Left renal pelvis (tissue), 4 donors: ENCODE results near the gene SSC4D. TPM values are rescaled to one million over a fixed set of nuclear protein-coding genes. Genes with fewer than 3 reads are reported as not detected.
A peak's percentile ranks its signal among the peaks of the same experiment; 100 is the strongest.
"Not testable (repeated sequence)": the region's sequence is repeated elsewhere in the genome, so short reads cannot be mapped to it uniquely, and the experiment has no call there.

ENCODE experiments used
- DNase-seq, 4 donors: peaks; one replicate each; pipeline ENCODE4 v3.0.0-alpha.2; 2013; ENCODE audit warnings: low read depth in 4 of 4, low spot score in 3 of 4
- polyA plus RNA-seq, 4 donors: library from polyadenylated mRNA; unstranded; fragments of 120-200 nt; gene quantifications; one replicate each; pipeline ENCODE4 v1.2.1, GENCODE V29; 2013; ENCODE audit not compliant: insufficient read length in 4 of 4

Gene SSC4D
- polyA plus RNA-seq, 4 donors = 2.6 to 6.3 (median 3.8) TPM

GRCh38 chr7:76423666-76424412 lies 14.3 kb upstream of the SSC4D start:
- DNase-seq = no peak

GRCh38 chr7:76421097-76421496 lies 11.6 kb upstream of the SSC4D start:
- DNase-seq = not testable (repeated sequence)

DNA sequence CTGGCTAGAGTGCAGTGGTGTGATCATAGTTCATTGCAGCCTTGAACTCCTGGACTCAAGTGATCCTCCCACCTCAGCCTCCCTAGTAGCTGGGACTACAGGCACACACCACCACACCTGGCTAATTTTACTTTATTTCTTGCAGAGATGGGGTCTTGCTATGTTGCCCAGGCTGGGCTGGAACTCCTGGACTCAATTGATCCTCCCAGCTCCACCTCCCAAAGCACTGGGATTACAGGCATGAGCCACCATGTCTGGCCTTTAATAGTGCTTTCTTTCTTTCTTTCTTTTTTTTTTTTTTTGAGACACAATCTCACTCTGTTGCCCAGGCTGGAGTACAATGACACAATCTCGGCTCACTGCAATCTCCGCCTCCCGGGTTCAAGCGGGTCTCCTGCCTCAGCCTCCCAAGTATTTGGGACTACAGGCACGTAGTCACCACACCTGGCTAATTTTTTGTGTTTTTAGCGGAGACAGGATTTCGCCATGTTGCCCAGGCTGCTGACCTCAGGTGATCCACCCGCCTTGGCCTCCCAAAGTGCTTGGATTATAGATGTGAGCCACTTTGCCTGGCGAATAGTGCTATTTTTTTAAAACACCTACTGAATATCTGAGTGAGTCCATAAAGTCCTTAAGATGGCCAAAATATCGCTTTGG lies 8.3 kb upstream of the SSC4D start:
- DNase-seq = not testable (repeated sequence)

- DNase-seq = no peak
These were observed 2.8 kb upstream of the SSC4D start for GRCh38 chr7:76412249-76412648.

- no peak for DNase-seq
These were observed 2.1 kb upstream of the SSC4D start for GRCh38 chr7:76411626-76412025.

GRCh38 chr7:76408121-76408560 lies 1.4 kb downstream of the SSC4D start:
- DNase-seq = no peak

DNA sequence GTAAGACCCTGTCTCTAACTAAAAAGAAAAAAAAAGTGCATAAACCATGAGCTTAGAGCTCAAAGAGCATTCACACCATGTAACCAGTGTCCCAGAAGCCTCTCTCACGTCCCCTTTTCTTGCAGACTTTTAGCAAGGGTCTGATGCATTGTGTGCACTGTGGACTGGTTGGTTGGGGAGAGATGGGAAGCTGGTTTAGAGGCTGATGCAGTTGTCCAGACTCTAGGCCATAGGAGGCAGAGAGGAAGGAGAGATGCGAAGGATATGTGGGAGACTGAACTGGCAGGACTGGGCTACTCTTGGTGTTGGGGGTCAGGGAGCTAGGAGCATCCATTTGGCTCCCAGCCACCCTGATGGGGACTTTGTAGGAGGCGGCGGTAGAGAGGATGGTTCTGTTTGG lies 1.8 kb downstream of the SSC4D start:
- DNase-seq = no peak

- DNase-seq = no peak
These were observed 3.8 kb downstream of the SSC4D start for GRCh38 chr7:76405738-76406137.

- no peak for DNase-seq
These were observed 5.6 kb downstream of the SSC4D start for GRCh38 chr7:76403780-76404494.

DNA sequence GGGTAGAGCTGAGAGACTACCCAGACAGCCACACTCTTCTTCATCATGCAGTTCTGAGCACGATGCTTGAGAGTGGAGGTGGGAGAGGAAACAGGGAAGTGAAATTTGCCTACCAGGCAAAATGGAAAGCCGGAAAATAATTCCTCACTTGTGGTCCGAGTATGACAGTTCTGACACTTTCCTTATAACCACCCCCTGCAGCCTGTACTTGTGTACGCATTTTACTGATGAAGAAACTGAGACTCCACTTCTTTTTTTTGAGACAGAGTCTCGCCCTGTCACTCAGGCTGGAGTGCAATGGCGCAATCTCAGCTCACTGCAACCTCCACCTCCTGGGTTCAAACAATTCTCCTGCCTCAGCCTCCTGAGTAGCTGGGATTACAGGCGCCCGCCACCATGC lies 6.4 kb downstream of the SSC4D start:
- not testable (repeated sequence) for DNase-seq

DNA sequence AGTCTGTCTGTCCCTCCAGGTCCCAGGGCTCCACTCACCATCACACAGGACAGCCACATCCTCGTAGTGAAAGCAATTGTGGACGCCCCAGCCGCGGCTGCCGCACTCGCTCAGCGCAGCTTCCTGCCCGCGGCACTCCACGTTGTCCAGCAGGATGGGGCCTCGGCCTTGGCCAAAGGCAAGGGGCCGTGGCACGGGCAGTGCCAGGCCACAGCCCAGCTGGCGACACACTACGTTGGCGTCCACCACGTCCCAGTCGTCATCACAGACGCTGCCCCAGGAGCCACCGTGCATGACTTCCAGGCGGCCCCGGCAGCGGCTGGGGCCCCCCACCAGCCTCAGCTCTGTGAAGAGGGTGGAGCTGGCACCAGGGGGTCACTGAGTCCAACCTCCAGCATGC lies 9.2 kb downstream of the SSC4D start:
- no peak for DNase-seq

DNA sequence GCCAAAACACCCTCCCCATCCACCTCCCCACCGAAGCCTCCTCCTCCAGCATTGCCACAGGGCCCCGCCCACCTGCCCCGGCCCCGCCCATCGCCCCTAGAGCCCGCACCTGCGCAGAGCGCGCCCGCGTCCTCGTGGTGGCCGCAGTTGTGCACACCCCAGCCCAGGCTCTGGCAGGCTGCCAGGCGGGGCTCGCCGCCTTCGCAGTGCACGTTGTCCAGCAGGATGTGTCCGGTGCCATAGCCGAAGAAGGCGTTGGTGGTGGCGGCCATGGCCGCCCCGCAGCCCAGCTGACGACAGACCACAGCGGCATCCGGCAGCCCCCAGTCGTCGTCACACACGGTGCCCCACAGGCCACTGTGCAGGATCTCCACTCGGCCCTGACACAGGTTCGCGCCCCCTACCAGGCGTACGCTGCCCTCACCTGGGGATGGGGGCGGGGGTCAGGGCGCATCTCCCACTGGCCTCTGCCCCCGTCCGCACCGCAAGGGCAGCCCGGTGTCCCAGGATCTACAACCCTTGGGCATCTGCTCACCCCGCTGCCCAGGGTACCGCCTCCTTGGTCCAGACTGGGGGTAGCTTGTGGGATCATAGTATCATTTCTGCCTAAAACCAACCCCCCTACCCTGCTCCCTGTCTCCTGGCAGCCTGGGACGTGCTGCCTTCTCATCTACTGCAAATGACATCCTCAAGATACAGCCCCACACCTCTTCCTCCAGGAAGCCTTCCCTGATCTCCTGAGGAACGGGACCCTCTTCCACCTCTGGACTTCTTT lies 11.9 kb downstream of the SSC4D start:
- peak in 2 of 4 donors; percentile 53 to 55 for DNase-seq

GRCh38 chr7:76396864-76397263 lies 12.6 kb downstream of the SSC4D start:
- DNase-seq = no peak

GRCh38 chr7:76395965-76396726 lies 13.4 kb downstream of the SSC4D start:
- DNase-seq = no peak

GRCh38 chr7:76395605-76395964 lies 13.9 kb downstream of the SSC4D start:
- not testable (repeated sequence) for DNase-seq

DNA sequence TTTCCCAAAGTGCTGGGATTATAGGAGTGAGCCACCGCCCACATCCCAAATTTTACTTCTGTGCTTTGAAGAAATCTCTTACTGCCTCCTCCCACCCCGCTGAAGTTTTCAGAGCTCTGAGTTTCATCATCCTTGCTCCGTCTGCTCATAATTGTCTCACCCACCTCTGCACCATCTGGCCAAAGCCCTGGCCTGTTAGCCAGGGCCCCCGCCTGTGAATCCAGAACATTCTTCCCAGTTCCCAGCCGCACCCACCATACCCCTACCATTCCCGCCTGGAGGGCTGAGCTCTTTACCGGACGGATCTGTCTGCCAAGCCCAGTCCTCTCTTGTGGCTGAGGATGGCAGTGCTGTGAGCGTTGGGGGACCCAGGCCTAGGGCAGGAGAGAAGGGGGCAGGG lies 14.5 kb downstream of the SSC4D start:
- no peak for DNase-seq

- peak; percentile 74 to 84 (median 82) for DNase-seq
These were observed 16.1 kb downstream of the SSC4D start for GRCh38 chr7:76393116-76394031.

DNA sequence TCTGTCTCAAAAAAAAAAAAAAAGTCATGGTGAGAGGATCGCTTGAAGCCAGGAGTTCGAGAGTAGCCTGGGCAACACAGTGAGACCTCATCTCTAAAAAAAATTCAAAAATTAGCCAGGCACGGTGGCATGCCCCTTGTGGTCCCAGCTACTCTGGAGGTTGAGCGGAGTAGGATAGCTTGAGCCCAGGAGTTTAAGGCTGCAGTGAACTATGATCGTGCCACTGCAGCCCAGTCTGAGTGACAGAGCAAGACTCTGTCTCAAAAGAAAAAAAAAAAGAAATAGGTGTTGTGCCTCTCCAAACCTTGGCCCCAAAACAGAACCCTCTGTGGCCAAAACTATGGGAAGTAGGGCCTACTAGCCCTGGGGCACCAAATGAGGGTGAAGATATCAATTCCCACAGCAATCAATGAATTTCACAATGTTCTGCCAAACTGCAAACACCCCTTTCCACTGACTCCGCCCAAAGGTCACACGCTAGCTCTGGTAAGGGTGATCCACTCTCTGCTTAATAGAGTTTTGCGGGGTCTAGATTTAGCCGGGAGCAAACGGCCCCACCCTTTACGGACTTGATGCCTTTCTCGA lies 16.9 kb downstream of the SSC4D start:
- DNase-seq = no peak

DNA sequence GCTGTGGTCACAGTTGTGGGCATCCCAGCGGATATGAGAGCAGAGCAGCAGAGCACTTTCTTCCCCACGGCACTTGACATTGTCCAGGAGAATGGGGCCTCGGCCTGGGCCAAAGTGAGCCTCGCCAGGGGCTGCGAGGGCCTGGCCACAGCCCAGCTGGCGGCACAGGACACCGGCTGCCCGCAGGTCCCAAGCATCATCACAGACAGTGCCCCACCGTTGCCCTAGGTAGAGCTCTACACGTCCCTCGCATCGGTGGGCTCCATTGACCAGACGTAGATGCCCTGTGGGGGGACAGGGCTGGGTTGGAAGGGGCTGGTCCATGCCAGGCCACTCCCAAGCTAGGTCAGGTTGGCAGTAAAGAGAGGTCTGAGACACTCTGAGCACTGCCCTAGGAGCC lies 19.4 kb downstream of the SSC4D start:
- no peak for DNase-seq
